HUES64 (cell line): Measurements from ENCODE around the gene ZNF263.

Experiments
- H3K27ac ChIP-seq: 2 replicates; pipeline ENCODE4 v1.7.0; 2013; ENCODE audit warnings: low read depth, low read length, inconsistent platforms
- H3K27me3 ChIP-seq: 2 replicates; pipeline ENCODE4 v1.6.1; 2013; ENCODE audit warnings: mild to moderate bottlenecking, low read length; ENCODE audit not compliant: insufficient read depth
- H3K36me3 ChIP-seq: 2 replicates; pipeline ENCODE4 v1.6.1; 2013; ENCODE audit warnings: mild to moderate bottlenecking, low read length; ENCODE audit not compliant: insufficient read depth
- H3K4me1 ChIP-seq: 2 replicates; pipeline ENCODE4 v1.6.1; 2013; ENCODE audit warnings: mild to moderate bottlenecking, low read length, moderate library complexity; ENCODE audit not compliant: insufficient read depth
- H3K4me3 ChIP-seq: 2 replicates; pipeline ENCODE4 v1.5.1; 2013; ENCODE audit warnings: mild to moderate bottlenecking, low read length, moderate library complexity
- H3K9ac ChIP-seq: 2 replicates; pipeline ENCODE4 v1.6.1; 2013; ENCODE audit warnings: mild to moderate bottlenecking, low read depth, low read length
- H3K9me3 ChIP-seq: 2 replicates; pipeline ENCODE4 v1.6.1; 2013; ENCODE audit warnings: low read depth, low read length; ENCODE audit not compliant: insufficient read depth
- WGBS: fragments of 150-250, 120-280 bp; methylation state at CpG from one replicate; pipeline ENCODE4 v1.1.7; 2013; ENCODE audit warnings: missing lambda C conversion rate; 5-methylcytosine and 5-hydroxymethylcytosine counted together

Gene ZNF263

GRCh38 chr16:3289998-3290673 lies 6.8 kb downstream of the ZNF263 start:
- H3K9me3 ChIP-seq = peaks cover 76% of the 10 kb centered on the region
- WGBS = 96% methylated on average over 16 of the region's 16 CpGs
- H3K27ac ChIP-seq = no peak overlapping the region
- peaks cover 81% of the 10 kb centered on the region for H3K36me3 ChIP-seq
- peak overlapping the region; percentile 5; the same call in 1 of the 2 replicates for H3K4me3 ChIP-seq
- H3K4me1 ChIP-seq = peaks cover 7% of the 10 kb centered on the region; the same call in 1 of the 2 replicates
- no peaks in the 10 kb centered on the region for H3K27me3 ChIP-seq
- H3K9ac ChIP-seq = no peak overlapping the region

- Histone ChIP-seq H3K27ac (no peak overlapping the region), H3K9me3 (peaks cover 56% of the 10 kb centered on the region)
Observed at GRCh38 chr16:3292604-3293003, 9.3 kb downstream of the ZNF263 start.

DNA sequence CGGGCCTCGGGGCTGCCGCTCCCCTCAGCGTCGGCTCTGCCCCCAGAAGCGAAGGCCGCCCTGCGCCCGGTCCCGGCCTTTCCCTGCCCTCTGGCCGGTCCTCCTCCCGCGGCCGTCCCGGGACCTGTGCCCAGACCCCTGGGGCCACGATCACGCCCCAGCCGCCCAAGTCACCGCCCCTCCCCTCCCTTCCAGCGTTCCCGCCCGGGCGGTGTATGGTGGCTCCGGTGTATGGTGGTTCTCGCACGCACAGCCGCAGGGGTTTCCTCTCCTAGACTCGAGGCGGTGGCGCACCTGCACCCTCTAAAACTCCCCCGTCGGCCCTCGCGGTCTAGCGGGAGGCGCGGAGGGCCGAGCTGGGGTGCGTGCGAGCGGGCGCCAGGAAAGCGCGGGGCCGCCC lies 11.9 kb downstream of the ZNF263 start:
- no peaks in the 10 kb centered on the region for H3K4me1 ChIP-seq
- H3K9me3 ChIP-seq = peaks cover 43% of the 10 kb centered on the region
- H3K27ac ChIP-seq = no peak overlapping the region
- H3K36me3 ChIP-seq = peaks cover 43% of the 10 kb centered on the region
- no peak overlapping the region for H3K9ac ChIP-seq
- H3K27me3 ChIP-seq = no peaks in the 10 kb centered on the region
- WGBS = 97% methylated on average over 45 of the region's 45 CpGs
- H3K4me3 ChIP-seq = no peak overlapping the region

More at GRCh38 chr16:3292604-3293003, 9.3 kb downstream of the ZNF263 start:
- Histone ChIP-seq H3K36me3 (peaks cover 59% of the 10 kb centered on the region), H3K27me3 (no peaks in the 10 kb centered on the region), H3K4me3 (no peak overlapping the region), H3K4me1 (no peaks in the 10 kb centered on the region), H3K9ac (no peak overlapping the region)
- 92% methylated on average over 3 of the region's 3 CpGs for WGBS

- Histone ChIP-seq H3K9me3 (peaks cover 38% of the 10 kb centered on the region), H3K4me1 (no peaks in the 10 kb centered on the region), H3K9ac (no peak overlapping the region), H3K4me3 (no peak overlapping the region), H3K27ac (no peak overlapping the region), H3K36me3 (peaks cover 42% of the 10 kb centered on the region), H3K27me3 (no peaks in the 10 kb centered on the region)
- 94% methylated on average over 13 of the region's 13 CpGs for WGBS
Observed at GRCh38 chr16:3295783-3296182, 12.5 kb downstream of the ZNF263 start.

DNA sequence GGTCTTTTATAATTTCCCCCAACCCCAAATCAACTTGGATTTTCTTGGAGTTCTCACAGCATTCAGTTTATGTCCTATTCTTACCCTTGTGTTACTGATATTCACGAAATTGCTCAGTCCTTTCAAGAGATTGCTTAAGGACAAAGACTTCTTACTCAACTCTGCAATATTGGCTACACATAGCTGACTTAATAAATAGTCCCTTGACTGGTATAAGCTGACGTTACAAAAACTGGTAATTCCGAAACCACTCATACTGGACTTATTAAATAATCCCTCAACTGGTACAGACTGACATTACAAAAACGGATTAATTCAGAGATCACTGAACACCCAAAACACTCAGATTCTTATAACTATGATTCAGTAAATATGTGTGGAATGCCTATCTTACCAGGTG lies 21.1 kb downstream of the ZNF263 start:
- no peaks in the 10 kb centered on the region for H3K4me1 ChIP-seq
- H3K27ac ChIP-seq = no peak overlapping the region
- peaks cover 67% of the 10 kb centered on the region for H3K9me3 ChIP-seq
- peaks cover 5% of the 10 kb centered on the region; the same call in 1 of the 2 replicates for H3K27me3 ChIP-seq
- peaks cover 48% of the 10 kb centered on the region for H3K36me3 ChIP-seq
- peak overlapping the region; percentile 94; the same call in 1 of the 2 replicates for H3K9ac ChIP-seq
- WGBS = 81% methylated on average over 4 of the region's 4 CpGs
- peak overlapping the region; percentile 97 for H3K4me3 ChIP-seq

GRCh38 chr16:3305109-3306068 lies 22.1 kb downstream of the ZNF263 start, which contains the start of the genes TIGD7 and ZNF75A:
TSS of gene TIGD7 (minus strand) at chr16:3305430. CDS start at chr16:3300614, 4,816 bp downstream.
TSS of gene ZNF75A (plus strand) at chr16:3305497. CDS start at chr16:3308429, 2,932 bp downstream.
- H3K9me3 ChIP-seq = peaks cover 72% of the 10 kb centered on the region
- WGBS = 2% methylated on average over 103 of the region's 103 CpGs
- peak within 1 kb of the TSS; percentile 97 for H3K27ac ChIP-seq

DNA sequence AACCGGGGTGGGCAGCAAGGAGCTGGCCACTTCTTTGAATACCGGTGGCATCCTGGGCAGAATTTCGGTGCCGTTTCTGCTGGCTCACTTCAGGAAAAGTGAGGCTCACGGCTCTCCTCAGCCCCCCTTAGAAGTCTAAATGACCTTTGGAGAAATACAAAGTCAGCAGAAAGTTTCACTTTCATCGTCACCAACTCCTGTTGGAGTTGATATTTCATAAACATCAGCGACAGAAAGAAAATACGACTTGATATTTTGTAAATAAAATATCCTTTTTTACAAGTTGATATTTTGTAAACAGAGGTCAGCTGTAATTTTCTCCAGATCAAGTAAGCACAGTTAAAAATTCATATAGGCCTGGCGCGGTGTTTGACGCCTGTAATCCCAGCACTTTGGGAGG lies 22.8 kb downstream of the ZNF263 start:
- Histone ChIP-seq H3K27me3 (peaks cover 5% of the 10 kb centered on the region; the same call in 1 of the 2 replicates), H3K9me3 (peaks cover 79% of the 10 kb centered on the region), H3K27ac (no peak overlapping the region; the same call in 1 of the 2 replicates), H3K4me3 (peak overlapping the region; percentile 97), H3K4me1 (no peaks in the 10 kb centered on the region), H3K36me3 (peaks cover 42% of the 10 kb centered on the region), H3K9ac (peak overlapping the region; percentile 94)
- 68% methylated on average over 8 of the region's 11 CpGs for WGBS

More at GRCh38 chr16:3305109-3306068, 22.1 kb downstream of the ZNF263 start, which contains the start of the genes TIGD7 and ZNF75A:
- Histone ChIP-seq H3K36me3 (peaks cover 44% of the 10 kb centered on the region), H3K4me3 (peak within 1 kb of the TSS; percentile 97), H3K27me3 (peaks cover 5% of the 10 kb centered on the region; the same call in 1 of the 2 replicates), H3K4me1 (no peaks in the 10 kb centered on the region), H3K9ac (peak within 1 kb of the TSS; percentile 94)

- Histone ChIP-seq H3K4me3 (no peak overlapping the region), H3K4me1 (no peaks in the 10 kb centered on the region), H3K36me3 (peaks cover 85% of the 10 kb centered on the region), H3K9me3 (peaks cover 93% of the 10 kb centered on the region), H3K27ac (no peak overlapping the region), H3K9ac (no peak overlapping the region), H3K27me3 (no peaks in the 10 kb centered on the region)
- 94% methylated on average over 3 of the region's 4 CpGs for WGBS
Observed at GRCh38 chr16:3311496-3311895, 28.2 kb downstream of the ZNF263 start.

GRCh38 chr16:3317315-3317999 lies 34.2 kb downstream of the ZNF263 start:
- no peaks in the 10 kb centered on the region for H3K4me1 ChIP-seq
- no peak overlapping the region for H3K27ac ChIP-seq
- peaks cover 65% of the 10 kb centered on the region for H3K36me3 ChIP-seq
- H3K27me3 ChIP-seq = no peaks in the 10 kb centered on the region
- peaks cover 92% of the 10 kb centered on the region for H3K9me3 ChIP-seq
- peak overlapping the region; percentile 8; the same call in 1 of the 2 replicates for H3K4me3 ChIP-seq
- 99% methylated on average over 3 of the region's 3 CpGs for WGBS
- H3K9ac ChIP-seq = no peak overlapping the region

GRCh38 chr16:3321816-3322215 lies 38.5 kb downstream of the ZNF263 start:
- 61% methylated on average over 2 of the region's 2 CpGs for WGBS
- H3K4me1 ChIP-seq = no peaks in the 10 kb centered on the region
- H3K36me3 ChIP-seq = peaks cover 23% of the 10 kb centered on the region
- peaks cover 62% of the 10 kb centered on the region for H3K9me3 ChIP-seq
- H3K27ac ChIP-seq = no peak overlapping the region
- H3K9ac ChIP-seq = no peak overlapping the region
- H3K27me3 ChIP-seq = no peaks in the 10 kb centered on the region
- no peak overlapping the region for H3K4me3 ChIP-seq
